Stimulated activated CD4-positive, alpha-beta T cell treated with anti-CD3 and anti-CD28 coated beads, TNF-alpha, amount 100 ng/mL, for 24 hours (primary cell): Measurements from ENCODE around the gene PHLPP1.

Experiments used
- DNase-seq, 3 experiments: peaks; one replicate each; pipeline ENCODE4 v3.0.0-alpha.2; 2020; ENCODE audit warnings: low read depth in 3 of 3

The PHLPP1 gene

GRCh38 chr18:63002305-63002704 is 287.0 kb downstream of the PHLPP1 start:
- no peak for DNase-seq

- no peak for DNase-seq
Measured at GRCh38 chr18:63002803-63003445, 287.6 kb downstream of the PHLPP1 start.

GRCh38 chr18:63003899-63004298 is 288.6 kb downstream of the PHLPP1 start:
- DNase-seq, result no peak

- no peak for DNase-seq
Measured at GRCh38 chr18:63004466-63005089, 289.2 kb downstream of the PHLPP1 start.

GRCh38 chr18:63005306-63005705 is 290.0 kb downstream of the PHLPP1 start:
- no peak for DNase-seq

GRCh38 chr18:63007231-63007630 is 291.9 kb downstream of the PHLPP1 start:
- no peak for DNase-seq

GRCh38 chr18:63016270-63016669 is 300.9 kb downstream of the PHLPP1 start:
- peak; percentile 8 to 38 (median 34) for DNase-seq

- DNase-seq, result no peak
Measured at GRCh38 chr18:63017076-63017475, 301.7 kb downstream of the PHLPP1 start.

GRCh38 chr18:63017977-63018376 is 302.6 kb downstream of the PHLPP1 start:
- no peak for DNase-seq

- DNase-seq, result no peak
Measured at GRCh38 chr18:63022429-63023022, 307.2 kb downstream of the PHLPP1 start.

- no peak for DNase-seq
Measured at GRCh38 chr18:63025251-63026090, 310.1 kb downstream of the PHLPP1 start.

GRCh38 chr18:63028380-63028779 is 313.0 kb downstream of the PHLPP1 start:
- DNase-seq, result no peak
